Gastroesophageal sphincter (tissue), 4 donors: ENCODE data around the gene PRKG1. TPM values are rescaled to one million over a fixed set of nuclear protein-coding genes. Genes with fewer than 3 reads are reported as not detected.

Source experiments
- ATAC-seq: fragments of 150-250 bp; one replicate; pipeline ENCODE4 v1.9.1; 2016; ENCODE audit warnings: mild to moderate bottlenecking, moderate library complexity
- H3K27ac ChIP-seq, 4 donors: fragments of 200-600 bp; sonication (generic) in 3 of 4; 1 replicate in 3 of 4; 2 replicates in 1 of 4; pipeline ENCODE4 v1.5.1; 2016 to 2019
- H3K27me3 ChIP-seq: fragments of 200-600 bp; sonication (generic); one replicate; pipeline ENCODE4 v1.5.1; 2019
- H3K36me3 ChIP-seq, 2 donors: fragments of 200-600 bp; sonication (generic); one replicate each; pipeline ENCODE4 v1.5.1; 2019; ENCODE audit warnings: control low read depth in 1 of 2
- H3K4me1 ChIP-seq, 3 donors: fragments of 200-600 bp; sonication (generic); 1 replicate in 2 of 3; 2 replicates in 1 of 3; pipeline ENCODE4 v1.5.1; 2016 to 2019; ENCODE audit warnings: control low read depth in 2 of 3
- H3K4me3 ChIP-seq, 2 donors: fragments of 200-600 bp; sonication (generic); one replicate each; pipeline ENCODE4 v1.5.1; 2019; ENCODE audit warnings: mild to moderate bottlenecking in 1 of 2, moderate library complexity in 1 of 2
- H3K9me3 ChIP-seq, 3 donors: fragments of 200-600 bp; sonication (generic); one replicate each; pipeline ENCODE4 v1.5.1; 2017 to 2019; ENCODE audit warnings: control low read depth in 2 of 3
- EP300 ChIP-seq: sonication (generic); formaldehyde crosslinking; IDR thresholded peaks from one replicate; pipeline ENCODE4 v1.6.1; 2017; ENCODE audit warnings: antibody characterized with exemption, mild to moderate bottlenecking
- POLR2A ChIP-seq, 2 donors: fragments of 450-650 bp; IDR thresholded peaks; one replicate each; pipeline ENCODE4 v1.6.1; 2017; ENCODE audit warnings: antibody characterized with exemption in 2 of 2, mild to moderate bottlenecking in 2 of 2, moderate library complexity in 1 of 2
- POLR2AphosphoS5 ChIP-seq: sonication (generic); formaldehyde crosslinking; IDR thresholded peaks from one replicate; pipeline ENCODE4 v1.6.1; 2017; ENCODE audit warnings: antibody characterized with exemption
- WGBS, 2 donors: methylation state at CpG; one replicate each; pipeline ENCODE4 v1.1.5; 2018; ENCODE audit warnings: low coverage in 1 of 2; 5-methylcytosine and 5-hydroxymethylcytosine counted together
- total RNA-seq, 4 donors: library from RNA; depleted of rRNA; stranded (reverse); fragments of >200 nt; gene quantifications; one replicate each; pipeline ENCODE4 v1.1.0, GENCODE V29; 2016
- TF ChIP-seq, protein P1 (sequence below), 4 experiments: fragments of 200-600 bp in 2 of 4; fragments of 450-650 bp in 2 of 4; sonication (generic) in 1 of 4; IDR thresholded peaks; one replicate each; pipeline ENCODE4 v1.5.1; 2017 to 2019; ENCODE audit warnings: antibody characterized with exemption in 4 of 4, mild to moderate bottlenecking in 2 of 4, moderate library complexity in 2 of 4

Gene PRKG1
- total RNA-seq, 4 donors from 2014 or later: 27.5 to 73.2 (median 39.2) TPM

DNA sequence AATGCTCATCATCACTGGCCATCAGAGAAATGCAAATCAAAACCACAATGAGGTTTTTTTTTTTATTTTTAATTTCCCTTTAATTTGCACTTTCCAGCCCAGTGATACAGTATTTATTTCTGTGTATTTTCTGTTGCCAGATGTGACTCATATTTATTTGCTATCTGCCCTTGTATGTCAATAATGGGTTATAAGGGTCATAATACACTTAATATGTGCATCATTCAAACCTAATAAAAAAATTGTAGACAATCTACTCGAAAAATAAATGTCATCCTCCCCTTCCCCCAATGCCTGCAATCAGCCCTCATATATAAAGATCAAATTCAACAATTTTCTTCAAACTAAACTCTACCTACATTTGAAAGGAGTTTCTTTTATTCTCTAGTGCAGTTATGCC is 470.6 kb downstream of the PRKG1 start:
- 75 to 94% methylated on average over 1 of the region's 1 CpG for WGBS, 2 donors
- H3K27me3 ChIP-seq: no peaks in the 10 kb centered on the region
- H3K4me1 ChIP-seq: peaks cover 0 to 15% (median 10%) of the 10 kb centered on the region in 3 donors
- no peaks in the 10 kb centered on the region for H3K9me3 ChIP-seq
- no peak overlapping the region for H3K27ac ChIP-seq
- no peaks in the 10 kb centered on the region for H3K36me3 ChIP-seq
- TF ChIP-seq, protein P1, sequence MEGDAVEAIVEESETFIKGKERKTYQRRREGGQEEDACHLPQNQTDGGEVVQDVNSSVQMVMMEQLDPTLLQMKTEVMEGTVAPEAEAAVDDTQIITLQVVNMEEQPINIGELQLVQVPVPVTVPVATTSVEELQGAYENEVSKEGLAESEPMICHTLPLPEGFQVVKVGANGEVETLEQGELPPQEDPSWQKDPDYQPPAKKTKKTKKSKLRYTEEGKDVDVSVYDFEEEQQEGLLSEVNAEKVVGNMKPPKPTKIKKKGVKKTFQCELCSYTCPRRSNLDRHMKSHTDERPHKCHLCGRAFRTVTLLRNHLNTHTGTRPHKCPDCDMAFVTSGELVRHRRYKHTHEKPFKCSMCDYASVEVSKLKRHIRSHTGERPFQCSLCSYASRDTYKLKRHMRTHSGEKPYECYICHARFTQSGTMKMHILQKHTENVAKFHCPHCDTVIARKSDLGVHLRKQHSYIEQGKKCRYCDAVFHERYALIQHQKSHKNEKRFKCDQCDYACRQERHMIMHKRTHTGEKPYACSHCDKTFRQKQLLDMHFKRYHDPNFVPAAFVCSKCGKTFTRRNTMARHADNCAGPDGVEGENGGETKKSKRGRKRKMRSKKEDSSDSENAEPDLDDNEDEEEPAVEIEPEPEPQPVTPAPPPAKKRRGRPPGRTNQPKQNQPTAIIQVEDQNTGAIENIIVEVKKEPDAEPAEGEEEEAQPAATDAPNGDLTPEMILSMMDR (IDR thresholded peaks at IDR 0.05): no peak
- TF ChIP-seq POLR2AphosphoS5: no peak
- TF ChIP-seq POLR2A (IDR thresholded peaks at IDR 0.05): no peak
- no peak for TF ChIP-seq EP300
- ATAC-seq: no peak
- no peak overlapping the region for H3K4me3 ChIP-seq

DNA sequence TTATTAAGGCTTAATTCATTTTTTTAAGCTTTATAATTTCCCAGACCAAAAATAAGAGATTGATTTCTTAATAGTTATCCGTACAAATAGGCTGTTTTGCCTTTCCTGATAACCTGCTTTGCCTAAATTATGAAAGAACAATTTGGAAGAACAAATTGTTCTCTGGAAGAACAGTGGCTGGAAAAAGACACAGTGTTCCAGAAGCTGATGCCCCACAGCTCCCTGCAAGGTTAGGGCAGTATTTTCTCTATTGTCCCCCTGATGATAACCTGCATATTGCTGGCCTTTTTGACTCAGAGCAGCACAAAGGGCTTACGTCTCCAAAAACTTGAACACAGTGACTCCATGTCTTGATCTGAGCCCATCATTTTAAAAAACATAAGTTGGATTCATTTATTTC is 473.7 kb downstream of the PRKG1 start:
- Histone ChIP-seq H3K27ac (peak overlapping the region in 3 of 4 donors; percentile 31 to 56 (median 47)), H3K27me3 (no peaks in the 10 kb centered on the region), H3K4me1 (peaks cover 0 to 16% (median 10%) of the 10 kb centered on the region in 3 donors), H3K9me3 (no peaks in the 10 kb centered on the region), H3K36me3 (no peaks in the 10 kb centered on the region), H3K4me3 (no peak overlapping the region)
- ATAC-seq: peak; percentile 48
- 36 to 45% methylated on average over 2 of the region's 2 CpGs for WGBS, 2 donors
- TF ChIP-seq POLR2AphosphoS5 (peak; percentile 47), POLR2A (IDR thresholded peaks at IDR 0.05) (no peak), EP300 (peak; percentile 63)
- TF ChIP-seq, protein P1 (IDR thresholded peaks at IDR 0.05): no peak

DNA sequence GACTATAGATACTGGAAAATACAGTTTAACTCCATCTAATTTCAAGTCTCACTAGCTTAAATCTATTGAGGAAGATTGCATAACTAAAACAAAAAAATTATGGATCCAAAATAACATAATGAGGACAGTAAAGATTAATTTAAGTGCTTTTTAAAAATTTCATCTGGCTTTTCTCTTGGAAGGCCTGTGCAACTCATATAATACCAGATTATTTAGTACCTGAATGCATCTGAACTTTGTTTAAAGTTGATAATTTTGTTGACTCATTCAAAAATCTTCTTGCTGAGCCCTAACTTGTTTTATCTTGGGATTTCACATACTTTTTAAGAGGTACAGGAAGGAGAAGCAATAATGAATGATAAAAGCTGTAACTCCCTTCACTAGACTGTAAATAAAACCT is 478.6 kb downstream of the PRKG1 start:
- no peak overlapping the region for H3K4me3 ChIP-seq
- H3K27me3 ChIP-seq: no peaks in the 10 kb centered on the region
- peaks cover 3 to 16% (median 8%) of the 10 kb centered on the region in 3 donors for H3K4me1 ChIP-seq
- H3K36me3 ChIP-seq: no peaks in the 10 kb centered on the region
- no peak for ATAC-seq
- no peak overlapping the region for H3K27ac ChIP-seq
- no peak for TF ChIP-seq POLR2AphosphoS5
- TF ChIP-seq POLR2A (IDR thresholded peaks at IDR 0.05): no peak
- TF ChIP-seq, protein P1 (IDR thresholded peaks at IDR 0.05): no peak
- no peak for TF ChIP-seq EP300
- no peaks in the 10 kb centered on the region for H3K9me3 ChIP-seq

DNA sequence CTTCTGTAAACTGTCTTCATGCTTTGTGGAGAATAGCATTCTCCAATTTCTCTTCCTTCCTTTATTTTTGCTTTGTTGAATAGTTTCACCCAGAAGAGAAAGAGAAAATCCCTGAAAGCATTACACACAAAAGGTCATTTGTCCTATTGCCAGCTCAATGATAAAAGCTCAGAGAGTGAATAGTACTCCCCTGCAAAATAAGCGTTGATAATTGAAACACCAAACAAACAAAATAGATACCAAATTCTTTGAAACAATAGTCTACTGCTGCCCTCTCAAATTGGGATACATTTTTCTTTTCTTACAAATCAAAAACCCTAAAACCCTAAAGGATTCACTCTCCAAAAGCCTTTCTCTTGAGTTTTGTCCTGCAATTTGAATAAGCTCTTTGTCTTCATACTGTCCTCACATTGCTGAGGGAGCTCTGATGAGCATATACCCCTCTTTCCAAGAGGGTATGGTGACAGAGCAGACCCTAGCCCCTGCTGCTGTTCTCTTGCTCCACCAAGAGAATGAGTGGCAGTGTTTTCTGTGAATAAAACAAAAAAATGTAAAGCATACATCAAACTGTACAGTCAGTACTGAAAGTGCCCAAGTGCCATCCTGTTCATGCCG is 490.7 kb downstream of the PRKG1 start:
- H3K27me3 ChIP-seq: no peaks in the 10 kb centered on the region
- WGBS, 2 donors: 81 to 100% methylated on average over 1 to 2 of the region's 2 CpGs
- H3K4me1 ChIP-seq: no peaks in the 10 kb centered on the region
- no peak overlapping the region for H3K27ac ChIP-seq
- TF ChIP-seq POLR2A (IDR thresholded peaks at IDR 0.05): no peak
- TF ChIP-seq, protein P1 (IDR thresholded peaks at IDR 0.05): no peak
- no peak for TF ChIP-seq EP300
- TF ChIP-seq POLR2AphosphoS5: no peak
- no peaks in the 10 kb centered on the region for H3K9me3 ChIP-seq
- ATAC-seq: no peak
- H3K4me3 ChIP-seq: no peak overlapping the region
- H3K36me3 ChIP-seq: no peaks in the 10 kb centered on the region

DNA sequence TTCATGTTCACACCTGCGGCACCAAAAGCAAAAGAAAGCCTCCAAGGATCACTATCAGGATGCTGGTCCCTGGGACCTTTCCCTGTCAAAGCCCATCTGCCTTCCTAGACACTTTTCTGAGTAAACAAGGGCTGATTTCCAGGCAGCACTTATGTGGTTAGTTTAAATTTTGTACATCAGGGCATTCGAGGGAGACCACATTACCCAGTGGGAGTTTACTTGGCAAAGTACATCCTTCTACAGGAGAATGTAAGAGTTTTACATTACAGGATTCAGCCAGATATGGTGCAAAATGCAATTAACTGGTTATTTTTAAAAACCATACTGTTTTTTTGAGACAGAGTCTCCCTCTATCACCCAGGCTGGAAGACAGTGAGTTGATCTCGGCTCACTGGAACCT is 493.0 kb downstream of the PRKG1 start:
- Histone ChIP-seq H3K4me3 (no peak overlapping the region), H3K27me3 (no peaks in the 10 kb centered on the region), H3K27ac (no peak overlapping the region), H3K9me3 (no peaks in the 10 kb centered on the region), H3K36me3 (no peaks in the 10 kb centered on the region), H3K4me1 (no peaks in the 10 kb centered on the region)
- 36 to 65% methylated on average over 2 to 3 of the region's 3 CpGs for WGBS, 2 donors
- TF ChIP-seq, protein P1 (IDR thresholded peaks at IDR 0.05): no peak
- TF ChIP-seq EP300 (no peak), POLR2A (IDR thresholded peaks at IDR 0.05) (no peak), POLR2AphosphoS5 (no peak)
- no peak for ATAC-seq
